IPS DF 6.9 (cell line): ENCODE results near the gene AMBP.

Experiments used
- DNase-seq: peaks from one replicate; pipeline ENCODE4 v3.0.0-alpha.2; 2013; ENCODE audit warnings: low read depth, low spot score
- H3K27ac ChIP-seq: one replicate; pipeline ENCODE4 v1.5.1; 2013; ENCODE audit warnings: low read length, control low read depth
- H3K27me3 ChIP-seq: 2 replicates; pipeline ENCODE4 v1.6.1; 2013; ENCODE audit warnings: mild to moderate bottlenecking, low read length; ENCODE audit not compliant: control insufficient read depth, insufficient read depth
- H3K36me3 ChIP-seq: 2 replicates; pipeline ENCODE4 v1.6.1; 2013; ENCODE audit warnings: low read length; ENCODE audit not compliant: control insufficient read depth, insufficient read depth
- H3K4me1 ChIP-seq: 2 replicates; pipeline ENCODE4 v1.6.1; 2013; ENCODE audit warnings: low read length; ENCODE audit not compliant: control insufficient read depth, insufficient read depth
- H3K4me3 ChIP-seq: 2 replicates; pipeline ENCODE4 v1.5.1; 2013; ENCODE audit warnings: mild to moderate bottlenecking, low read length
- H3K9me3 ChIP-seq: 2 replicates; pipeline ENCODE4 v1.6.1; 2013; ENCODE audit warnings: low read length, inconsistent platforms; ENCODE audit not compliant: control insufficient read depth, insufficient read depth
- WGBS: extraction: QIAGEN DNeasy Blood & Tissue Kit; methylation state at CpG from one replicate; pipeline ENCODE4 v1.1.7; 2013; ENCODE audit warnings: mixed read lengths, missing lambda C conversion rate; ENCODE audit not compliant: insufficient read length, insufficient coverage; 5-methylcytosine and 5-hydroxymethylcytosine counted together

Gene AMBP

DNA sequence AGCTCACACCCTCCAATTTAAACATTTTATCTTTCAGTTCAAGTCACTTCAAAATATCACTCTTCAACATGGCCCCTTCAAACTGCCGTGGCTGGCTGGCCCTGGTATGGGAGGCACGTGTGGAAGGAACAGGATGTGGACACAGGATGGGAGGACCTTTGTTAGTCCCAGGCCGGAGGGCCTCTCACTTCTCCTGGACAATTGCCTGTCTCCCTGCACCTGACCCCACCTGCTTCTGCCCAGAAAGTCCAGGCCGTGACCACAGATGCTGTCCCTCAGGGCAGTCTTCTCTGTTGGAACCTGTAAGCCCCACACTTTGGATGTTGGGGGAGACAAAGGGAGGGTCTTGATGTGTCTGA lies 19.4 kb downstream of the AMBP start:
- Histone ChIP-seq H3K36me3 (0 out of 2 replicates have a peak, but pooled peaks cover 3% of the 10 kb centered on the region), H3K4me1 (no peaks in the 10 kb centered on the region), H3K4me3 (no peak overlapping the region), H3K27ac (no peak overlapping the region), H3K27me3 (no peaks in the 10 kb centered on the region), H3K9me3 (no peaks in the 10 kb centered on the region)
- DNase-seq = no peak
- WGBS = no CpG with 5 or more reads among the region's 4 CpGs

DNA sequence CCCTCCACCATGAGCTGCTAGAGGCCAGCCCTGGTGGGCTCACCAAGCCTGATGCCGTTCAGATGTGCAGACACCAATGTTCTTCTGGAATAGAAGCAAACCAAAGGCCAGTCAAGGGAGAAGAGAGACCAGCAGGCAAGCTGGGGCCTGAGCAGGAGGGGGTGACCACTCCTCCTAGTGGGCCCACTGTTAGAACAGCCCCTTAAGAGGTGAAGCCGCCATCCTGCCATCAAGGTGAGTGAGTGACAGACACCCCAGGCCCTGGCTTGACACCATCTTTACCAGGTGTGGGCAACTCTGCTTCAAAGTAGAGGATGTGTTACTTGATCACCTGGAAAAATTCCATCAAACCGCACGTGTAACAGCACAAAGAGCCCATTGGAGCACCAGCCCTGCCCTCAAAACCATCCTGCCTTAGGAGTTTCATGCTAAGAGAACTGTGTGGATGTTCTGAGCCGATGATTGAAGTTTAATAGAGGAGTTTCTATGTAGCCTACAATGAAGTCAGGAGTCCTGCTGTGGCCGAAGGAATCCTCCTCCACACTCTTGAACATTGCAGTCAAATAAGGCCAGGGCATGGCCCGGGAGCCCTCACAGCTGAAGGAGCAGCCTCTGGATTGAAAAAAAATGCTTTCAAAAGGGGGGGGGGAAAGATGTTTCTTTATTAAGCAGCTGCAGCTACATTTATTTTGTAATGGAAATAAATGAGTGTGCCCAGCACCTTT lies 20.8 kb downstream of the AMBP start:
- Histone ChIP-seq H3K9me3 (no peaks in the 10 kb centered on the region), H3K4me3 (no peak overlapping the region), H3K27ac (no peak overlapping the region), H3K4me1 (no peaks in the 10 kb centered on the region), H3K27me3 (no peaks in the 10 kb centered on the region), H3K36me3 (0 out of 2 replicates have a peak, but pooled peaks cover 3% of the 10 kb centered on the region)
- WGBS = no CpG with 5 or more reads among the region's 7 CpGs
- no peak for DNase-seq

DNA sequence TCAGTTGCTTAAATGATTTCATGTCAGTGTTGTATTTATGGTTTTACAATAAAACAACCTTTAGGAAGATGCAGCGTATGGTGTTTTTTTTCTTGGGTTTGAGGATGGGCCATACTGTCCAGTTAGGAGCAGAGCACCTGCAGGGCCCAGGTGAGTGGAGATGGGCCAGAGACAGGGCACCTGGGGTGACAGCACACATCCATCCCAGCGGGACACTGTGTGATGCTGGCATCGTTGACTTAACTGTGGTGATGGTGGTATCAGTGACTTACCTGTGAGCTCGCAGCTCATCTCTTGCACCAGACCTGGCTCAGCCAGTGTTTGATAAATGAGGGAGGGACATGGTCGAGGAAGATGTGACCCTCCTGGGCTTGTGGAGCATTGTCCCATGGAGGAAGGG lies 21.6 kb downstream of the AMBP start:
- no CpG with 5 or more reads among the region's 5 CpGs for WGBS
- H3K27ac ChIP-seq = no peak overlapping the region
- no peak for DNase-seq
- H3K9me3 ChIP-seq = no peaks in the 10 kb centered on the region
- no peaks in the 10 kb centered on the region for H3K27me3 ChIP-seq
- 0 out of 2 replicates have a peak, but pooled peaks cover 3% of the 10 kb centered on the region for H3K36me3 ChIP-seq
- no peak overlapping the region for H3K4me3 ChIP-seq
- H3K4me1 ChIP-seq = no peaks in the 10 kb centered on the region

DNA sequence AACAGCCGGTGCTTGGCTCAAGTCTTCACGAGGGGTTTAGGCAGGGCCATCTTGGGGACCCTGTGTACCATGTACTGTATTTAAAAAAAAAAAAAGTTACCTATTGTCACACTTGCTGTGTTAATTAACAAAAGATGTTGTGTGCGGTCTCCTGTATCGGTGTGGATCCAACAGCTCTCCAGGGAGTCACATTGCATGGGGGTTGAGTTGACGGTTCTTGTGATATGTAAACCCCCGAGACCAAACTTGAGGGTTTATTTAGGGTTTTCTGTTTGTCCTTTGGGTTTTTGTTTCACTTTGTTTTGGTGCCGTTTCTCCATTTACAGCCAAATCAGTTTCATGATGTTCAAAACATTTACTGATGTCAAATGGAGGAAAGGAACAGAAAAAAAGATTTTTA lies 22.2 kb downstream of the AMBP start:
- no peak overlapping the region for H3K27ac ChIP-seq

DNA sequence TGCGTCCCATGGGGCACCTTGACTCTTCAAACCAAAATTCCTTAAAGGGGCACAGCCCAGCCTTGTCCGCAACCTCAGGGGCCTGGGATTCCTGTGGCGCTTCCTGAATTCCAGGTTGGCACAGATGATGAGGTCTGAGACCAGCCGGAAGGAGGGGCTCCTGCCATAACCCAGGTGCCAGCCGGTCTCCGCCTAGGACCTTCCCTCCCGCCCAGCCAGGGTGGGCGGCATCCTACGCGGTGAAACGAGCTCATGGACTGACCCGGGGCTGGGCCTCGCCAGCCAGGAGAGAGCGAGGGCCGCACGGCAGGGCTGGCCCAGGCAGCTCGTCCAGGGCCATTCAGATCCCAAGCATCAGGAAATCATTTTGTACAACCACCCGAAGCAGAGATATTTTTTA lies 23.0 kb downstream of the AMBP start:
- Histone ChIP-seq H3K4me1 (no peaks in the 10 kb centered on the region), H3K36me3 (peaks cover 7% of the 10 kb centered on the region; the same call in 1 of the 2 replicates), H3K27me3 (no peaks in the 10 kb centered on the region), H3K4me3 (no peak overlapping the region), H3K9me3 (no peaks in the 10 kb centered on the region), H3K27ac (no peak overlapping the region)
- no CpG with 5 or more reads among the region's 18 CpGs for WGBS
- no peak for DNase-seq

More for the DNA sequence above, 22.2 kb downstream of the AMBP start:
- H3K9me3 ChIP-seq = no peaks in the 10 kb centered on the region
- no peaks in the 10 kb centered on the region for H3K4me1 ChIP-seq
- H3K4me3 ChIP-seq = no peak overlapping the region
- H3K27me3 ChIP-seq = no peaks in the 10 kb centered on the region
- WGBS = no CpG with 5 or more reads among the region's 7 CpGs
- no peak for DNase-seq
- H3K36me3 ChIP-seq = 0 out of 2 replicates have a peak, but pooled peaks cover 3% of the 10 kb centered on the region

DNA sequence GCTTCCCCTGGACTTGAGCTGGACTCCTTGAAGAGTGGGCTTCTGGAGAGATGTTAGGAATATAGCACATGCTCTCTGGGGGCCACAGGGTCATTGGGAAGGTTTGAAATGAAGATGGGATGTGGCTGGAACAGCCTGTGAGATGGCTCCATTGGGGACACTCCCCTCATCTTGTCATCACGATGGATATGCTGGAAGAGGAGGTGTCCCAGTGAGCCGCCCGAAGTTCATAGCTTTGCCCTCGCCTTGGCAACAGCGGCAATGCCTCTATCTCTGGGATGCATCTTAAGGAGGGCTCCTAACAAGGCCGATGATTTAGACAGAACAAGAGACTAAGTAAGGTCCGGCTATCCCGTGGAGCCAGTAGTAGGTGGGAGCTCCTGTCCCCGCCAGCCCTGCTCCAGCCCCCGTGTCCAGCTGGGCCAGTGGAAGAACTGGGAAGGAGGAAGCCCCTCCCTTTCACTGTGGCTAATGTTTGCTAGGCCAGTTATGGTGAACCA lies 23.9 kb downstream of the AMBP start:
- Histone ChIP-seq H3K4me1 (no peaks in the 10 kb centered on the region), H3K36me3 (peaks cover 8% of the 10 kb centered on the region), H3K27ac (no peak overlapping the region), H3K27me3 (no peaks in the 10 kb centered on the region), H3K9me3 (no peaks in the 10 kb centered on the region), H3K4me3 (no peak overlapping the region)
- no peak for DNase-seq
- WGBS = no CpG with 5 or more reads among the region's 10 CpGs

DNA sequence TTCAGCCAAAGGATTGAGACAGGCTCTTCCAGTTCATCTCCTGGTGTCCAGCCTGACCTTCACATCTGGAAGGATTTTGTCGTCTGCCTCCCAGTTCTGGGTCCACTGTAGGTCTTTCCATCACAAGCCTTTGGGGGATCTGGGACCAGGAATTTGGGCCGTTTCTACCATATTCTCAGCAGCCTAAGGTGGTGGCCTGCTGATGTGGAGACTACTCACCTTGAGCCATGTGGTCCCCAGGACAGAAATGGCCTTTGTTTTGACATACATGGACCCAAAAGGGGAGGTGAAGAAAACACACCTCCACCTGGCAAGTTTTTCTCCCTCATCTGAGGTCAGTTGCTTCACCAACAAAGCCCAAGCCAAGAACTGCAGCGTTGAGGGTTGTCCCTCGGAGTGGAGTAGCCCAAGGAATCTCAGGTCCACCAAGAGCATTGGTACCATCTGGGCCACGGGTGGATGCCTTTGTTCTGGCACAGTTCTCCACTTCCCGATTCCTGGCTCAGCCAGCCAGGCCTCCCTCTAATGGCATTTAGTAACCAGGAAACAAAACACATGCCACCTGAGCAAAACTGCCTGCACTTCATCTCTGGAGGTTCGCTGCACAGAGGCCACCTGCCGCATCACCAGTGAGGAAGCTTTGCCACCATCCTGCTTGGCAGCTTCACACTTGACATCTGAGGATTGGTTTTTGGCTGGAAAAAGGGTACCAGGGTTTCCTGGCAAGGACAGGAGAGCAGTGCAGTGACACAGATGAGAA lies 24.7 kb downstream of the AMBP start:
- H3K27me3 ChIP-seq = no peaks in the 10 kb centered on the region
- no peak for DNase-seq
- no CpG with 5 or more reads among the region's 8 CpGs for WGBS

DNA sequence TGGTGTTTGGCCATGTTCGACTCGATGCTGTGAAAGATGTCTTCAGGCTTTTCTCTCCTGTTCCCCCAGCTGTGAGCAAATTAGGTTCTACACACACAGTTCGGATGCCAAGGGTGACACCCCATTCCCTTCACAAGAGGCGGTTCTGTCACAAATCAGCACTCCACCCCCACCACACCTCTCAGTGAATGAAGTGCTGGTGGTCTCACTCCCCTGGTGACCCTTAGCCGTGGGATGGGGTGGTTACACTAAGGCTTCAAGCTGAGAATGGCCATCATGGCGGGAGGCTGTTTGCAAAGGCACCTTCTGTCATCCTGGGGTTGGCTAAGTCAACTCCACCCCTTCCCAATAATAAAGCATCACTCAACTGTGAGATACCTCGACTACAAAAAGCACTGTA lies 26.4 kb downstream of the AMBP start:
- no peak overlapping the region for H3K27ac ChIP-seq
- no peak overlapping the region for H3K4me3 ChIP-seq
- WGBS = no CpG with 5 or more reads among the region's 7 CpGs
- no peak for DNase-seq
- H3K27me3 ChIP-seq = no peaks in the 10 kb centered on the region
- H3K9me3 ChIP-seq = no peaks in the 10 kb centered on the region
- H3K4me1 ChIP-seq = no peaks in the 10 kb centered on the region
- H3K36me3 ChIP-seq = peaks cover 17% of the 10 kb centered on the region

More for the DNA sequence above, 24.7 kb downstream of the AMBP start:
- Histone ChIP-seq H3K4me1 (no peaks in the 10 kb centered on the region), H3K9me3 (no peaks in the 10 kb centered on the region), H3K27ac (no peak overlapping the region), H3K4me3 (no peak overlapping the region), H3K36me3 (peaks cover 16% of the 10 kb centered on the region)

DNA sequence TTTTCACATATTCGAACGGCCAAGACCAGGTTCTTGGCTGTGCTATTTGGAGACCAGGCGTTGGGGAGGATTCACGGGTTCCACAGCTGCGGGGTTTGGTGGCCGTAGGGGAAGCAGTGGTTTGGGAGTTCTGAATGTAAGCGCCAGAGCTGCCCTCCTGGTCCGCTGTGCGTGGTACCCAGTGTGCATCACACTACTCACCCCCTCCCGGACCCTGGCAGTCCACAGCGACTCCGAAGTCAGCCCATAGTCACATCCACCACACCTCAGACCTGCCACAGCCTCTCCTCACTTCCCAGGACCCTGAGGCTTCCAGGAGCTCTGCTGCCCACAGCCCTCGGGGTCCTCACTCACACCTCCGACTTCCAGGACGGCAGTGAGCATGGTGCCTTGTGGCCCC lies 26.8 kb downstream of the AMBP start:
- H3K4me3 ChIP-seq = no peak overlapping the region
- no CpG with 5 or more reads among the region's 15 CpGs for WGBS
- no peaks in the 10 kb centered on the region for H3K9me3 ChIP-seq
- H3K36me3 ChIP-seq = peaks cover 15% of the 10 kb centered on the region
- H3K4me1 ChIP-seq = no peaks in the 10 kb centered on the region
- H3K27ac ChIP-seq = no peak overlapping the region
- DNase-seq = no peak
- H3K27me3 ChIP-seq = no peaks in the 10 kb centered on the region

DNA sequence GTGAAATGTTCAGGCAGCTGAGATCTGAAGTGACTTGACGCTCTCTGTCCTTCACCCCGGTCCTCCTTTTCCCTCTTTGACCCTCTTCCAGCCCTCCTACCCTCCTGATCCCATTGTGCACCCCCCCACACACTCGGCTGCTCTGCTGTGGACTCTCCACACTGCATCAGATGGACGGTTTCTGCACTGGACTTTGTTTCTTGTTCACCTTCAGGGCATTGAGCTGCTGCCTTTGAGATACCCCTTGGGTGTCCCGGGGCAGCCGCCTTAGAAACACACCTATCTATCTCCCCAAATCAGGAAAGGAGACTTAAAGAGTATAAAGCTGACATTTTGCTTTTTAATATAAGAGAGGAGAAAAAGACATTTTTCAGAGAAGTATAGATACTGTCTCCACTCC lies 27.5 kb downstream of the AMBP start:
- Histone ChIP-seq H3K36me3 (peaks cover 15% of the 10 kb centered on the region), H3K9me3 (no peaks in the 10 kb centered on the region), H3K4me1 (no peaks in the 10 kb centered on the region), H3K27ac (no peak overlapping the region), H3K27me3 (no peaks in the 10 kb centered on the region), H3K4me3 (no peak overlapping the region)
- DNase-seq = no peak
- no CpG with 5 or more reads among the region's 6 CpGs for WGBS
